Duodenal mucosa (tissue), 2 donors: ENCODE data around the gene EFTUD2.

Source experiments
- H3K27ac ChIP-seq: one replicate; pipeline ENCODE4 v1.7.0; 2013; ENCODE audit warnings: low read depth, low read length
- H3K27me3 ChIP-seq, 2 donors: one replicate each; pipeline ENCODE4 v1.7.0; 2013; ENCODE audit warnings: low read length in 2 of 2, control low read depth in 1 of 2; ENCODE audit not compliant: insufficient read depth in 2 of 2, control insufficient read depth in 1 of 2
- H3K36me3 ChIP-seq, 2 donors: one replicate each; pipeline ENCODE4 v1.7.0; 2013; ENCODE audit warnings: low read length in 2 of 2, control low read depth in 1 of 2; ENCODE audit not compliant: insufficient read depth in 2 of 2, control insufficient read depth in 1 of 2
- H3K4me1 ChIP-seq, 2 donors: one replicate each; pipeline ENCODE4 v1.7.0; 2013; ENCODE audit warnings: low read length in 2 of 2, control low read depth in 1 of 2; ENCODE audit not compliant: insufficient read depth in 2 of 2, control insufficient read depth in 1 of 2
- H3K4me3 ChIP-seq, 2 donors: one replicate each; pipeline ENCODE4 v1.7.0; 2013; ENCODE audit warnings: low read length in 2 of 2, low read depth in 1 of 2
- H3K9ac ChIP-seq, 2 donors: one replicate each; pipeline ENCODE4 v1.7.0; 2013; ENCODE audit warnings: low read length in 2 of 2, low read depth in 1 of 2
- H3K9me3 ChIP-seq, 2 donors: one replicate each; pipeline ENCODE4 v1.7.0; 2013; ENCODE audit warnings: low read length in 2 of 2, control low read depth in 1 of 2; ENCODE audit not compliant: control insufficient read depth in 1 of 2

Gene EFTUD2

GRCh38 chr17:44910231-44911106 is 11.2 kb upstream of the EFTUD2 start:
- Histone ChIP-seq H3K9ac (no peak overlapping the region), H3K27ac (no peak overlapping the region), H3K27me3 (peaks cover 0 to 25% of the 10 kb centered on the region in 2 donors)

GRCh38 chr17:44909681-44910144 is 10.5 kb upstream of the EFTUD2 start:
- no peaks in the 10 kb centered on the region for H3K9me3 ChIP-seq
- no peak overlapping the region for H3K9ac ChIP-seq
- peaks cover 0 to 25% of the 10 kb centered on the region in 2 donors for H3K27me3 ChIP-seq
- H3K4me3 ChIP-seq, result no peak overlapping the region
- H3K36me3 ChIP-seq, result no peaks in the 10 kb centered on the region
- H3K4me1 ChIP-seq, result peaks cover 24 to 29% of the 10 kb centered on the region in 2 donors
- H3K27ac ChIP-seq, result no peak overlapping the region

More at GRCh38 chr17:44910231-44911106, 11.2 kb upstream of the EFTUD2 start:
- H3K9me3 ChIP-seq, result no peaks in the 10 kb centered on the region
- H3K4me1 ChIP-seq, result peaks cover 17 to 22% of the 10 kb centered on the region in 2 donors
- H3K36me3 ChIP-seq, result no peaks in the 10 kb centered on the region
- no peak overlapping the region for H3K4me3 ChIP-seq

GRCh38 chr17:44908761-44909326 is 9.6 kb upstream of the EFTUD2 start:
- Histone ChIP-seq H3K27ac (no peak overlapping the region), H3K4me1 (peaks cover 25 to 31% of the 10 kb centered on the region in 2 donors), H3K36me3 (no peaks in the 10 kb centered on the region), H3K4me3 (no peak overlapping the region), H3K9ac (no peak overlapping the region), H3K27me3 (peaks cover 0 to 20% of the 10 kb centered on the region in 2 donors), H3K9me3 (no peaks in the 10 kb centered on the region)

- Histone ChIP-seq H3K9ac (no peak overlapping the region), H3K27me3 (peaks cover 0 to 13% of the 10 kb centered on the region in 2 donors)
These were observed 8.7 kb upstream of the EFTUD2 start for GRCh38 chr17:44907729-44908470.

GRCh38 chr17:44906763-44907728 is 7.8 kb upstream of the EFTUD2 start:
- H3K27me3 ChIP-seq, result peaks cover 0 to 5% of the 10 kb centered on the region in 2 donors
- no peaks in the 10 kb centered on the region for H3K9me3 ChIP-seq
- H3K27ac ChIP-seq, result no peak overlapping the region
- no peak overlapping the region for H3K9ac ChIP-seq
- H3K4me3 ChIP-seq, result no peak overlapping the region
- no peaks in the 10 kb centered on the region for H3K36me3 ChIP-seq
- peaks cover 33 to 39% of the 10 kb centered on the region in 2 donors for H3K4me1 ChIP-seq

More at GRCh38 chr17:44907729-44908470, 8.7 kb upstream of the EFTUD2 start:
- no peak overlapping the region for H3K27ac ChIP-seq
- peaks cover 33 to 39% of the 10 kb centered on the region in 2 donors for H3K4me1 ChIP-seq
- no peaks in the 10 kb centered on the region for H3K36me3 ChIP-seq
- H3K4me3 ChIP-seq, result no peak overlapping the region
- no peaks in the 10 kb centered on the region for H3K9me3 ChIP-seq

GRCh38 chr17:44906010-44906646 is 6.9 kb upstream of the EFTUD2 start:
- peaks cover 29 to 33% of the 10 kb centered on the region in 2 donors for H3K4me1 ChIP-seq
- H3K4me3 ChIP-seq, result no peak overlapping the region
- H3K27me3 ChIP-seq, result no peaks in the 10 kb centered on the region
- H3K9me3 ChIP-seq, result no peaks in the 10 kb centered on the region
- H3K27ac ChIP-seq, result no peak overlapping the region
- no peaks in the 10 kb centered on the region for H3K36me3 ChIP-seq
- peak overlapping the region in 1 of 2 donors; percentile 48 for H3K9ac ChIP-seq

- Histone ChIP-seq H3K9me3 (no peaks in the 10 kb centered on the region), H3K36me3 (no peaks in the 10 kb centered on the region), H3K4me1 (peaks cover 31% of the 10 kb centered on the region in 2 donors), H3K4me3 (peak overlapping the region in 1 of 2 donors; percentile 16), H3K9ac (peak overlapping the region in 1 of 2 donors; percentile 48), H3K27ac (no peak overlapping the region), H3K27me3 (no peaks in the 10 kb centered on the region)
These were observed 6.1 kb upstream of the EFTUD2 start for GRCh38 chr17:44905006-44906000.
